ENCODE data around the gene WNT5A. TPM values are rescaled to one million over a fixed set of nuclear protein-coding genes. Genes with fewer than 3 reads are reported as not detected.

Gene WNT5A
- total and polyA plus RNA-seq, 2 experiments from 2014 or later: 76.1 to 298 TPM

DNA sequence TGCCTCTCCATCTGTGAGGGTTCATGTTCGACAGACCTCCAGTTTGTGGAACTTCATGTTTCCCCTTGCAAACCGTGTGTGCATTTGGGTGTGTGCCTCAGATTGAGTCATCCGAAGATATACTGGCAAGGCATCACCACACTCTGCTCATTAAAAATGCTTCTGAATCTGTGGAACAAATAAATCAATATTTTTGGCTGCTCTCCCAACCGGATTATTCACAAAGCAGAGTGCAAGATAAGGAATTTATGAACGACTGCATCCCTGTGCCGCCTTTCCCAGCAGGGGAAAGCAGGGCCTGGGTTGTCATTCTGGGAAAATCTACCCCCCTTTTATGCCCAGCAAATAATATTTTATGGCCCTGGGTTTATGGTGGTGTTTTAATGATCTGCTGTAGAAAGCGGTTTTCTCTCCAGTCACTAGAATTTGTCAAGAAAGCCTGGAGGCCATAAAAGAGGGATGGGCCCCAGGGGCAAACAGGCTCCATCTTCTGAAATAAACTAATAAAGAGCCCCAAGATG is 4.2 kb upstream of the WNT5A start:
- Histone ChIP-seq H3K27me3 (replicated peaks; ENCODE audit: insufficient read depth) (no peaks in the 10 kb centered on the region), H3K27ac (peak overlapping the region; percentile 19; the same call in 1 of the 2 replicates), H2AFZ (0 out of 2 replicates have a peak overlapping the region, but pooled peaks have one; percentile 27), H3K4me1 (ENCODE audit: insufficient read depth) (peaks cover 18% of the 10 kb centered on the region), H3K36me3 (ENCODE audit: low read depth) (no peaks in the 10 kb centered on the region), H3K9me3 (ENCODE audit: low read depth) (no peaks in the 10 kb centered on the region), H3K79me2 (ENCODE audit: insufficient read depth) (peaks cover 16% of the 10 kb centered on the region), H3F3A (ENCODE audit: insufficient read depth) (peaks cover 32% of the 10 kb centered on the region), H3K4me2 (ENCODE audit: unreplicated experiment) (peak overlapping the region; percentile 36), H3K9ac (no peak overlapping the region), H3K9me2 (ENCODE audit: insufficient read depth) (no peaks in the 10 kb centered on the region), H4K20me1 (ENCODE audit: insufficient read depth) (no peaks in the 10 kb centered on the region), H3K4me3 (no peak overlapping the region)
- peak; percentile 81 for DNase-seq
- TF ChIP-seq EZH2phosphoT487 (IDR thresholded peaks at IDR 0.05; ENCODE audit: insufficient read depth, low read depth) (no peak), EZH2 (IDR thresholded peaks at IDR 0.05; ENCODE audit: insufficient read depth, poor library complexity, severe bottlenecking) (no peak)
- in situ Hi-C loops (cut with MboI): loop anchor here (25.0 kb wide), 1 partner anchor 1054 kb away; no protein-coding TSS in a partner anchor
- WGBS, 2 experiments (ENCODE audit: low coverage in 1 of 2, low lambda C conversion rate in 2 of 2, missing lambda C conversion rate in 2 of 2): 5 to 8% methylated on average over 7 of the region's 7 CpGs

DNA sequence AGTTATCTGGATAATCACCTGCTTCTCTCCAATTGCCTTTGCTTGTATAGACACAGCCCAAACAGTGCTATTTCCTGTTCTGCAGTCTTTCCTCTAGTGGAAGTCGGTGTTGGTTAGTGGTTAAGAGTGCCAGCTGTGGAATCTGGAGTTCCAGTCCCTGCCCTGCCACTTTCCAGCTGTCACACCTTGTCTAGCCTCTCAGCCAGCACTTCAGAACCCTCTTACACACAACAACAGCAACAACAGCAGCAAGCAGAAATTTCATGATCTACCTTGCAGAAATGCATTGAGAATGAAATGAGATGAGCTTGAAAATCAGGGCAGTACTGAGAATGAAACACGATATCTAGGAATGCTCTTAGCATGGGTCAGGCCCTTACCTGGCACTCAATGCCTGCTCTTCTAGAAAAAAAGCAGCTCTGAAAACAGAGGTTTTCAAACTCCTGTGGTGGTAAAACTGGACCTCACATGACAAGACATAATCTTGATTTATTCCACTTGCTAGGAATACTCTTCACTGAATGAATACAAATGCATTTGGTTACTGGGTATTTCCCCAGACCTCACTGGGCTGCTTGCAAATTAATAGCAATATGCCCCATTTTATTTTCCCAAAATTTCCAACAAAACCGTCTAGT is 3.3 kb upstream of the WNT5A start:
- Histone ChIP-seq H4K20me1 (ENCODE audit: insufficient read depth) (no peaks in the 10 kb centered on the region), H3K4me3 (no peak overlapping the region), H3K36me3 (ENCODE audit: low read depth) (no peaks in the 10 kb centered on the region; the same call in 1 of the 2 replicates), H3K4me2 (ENCODE audit: unreplicated experiment) (no peak overlapping the region), H3K27me3 (replicated peaks; ENCODE audit: insufficient read depth) (no peaks in the 10 kb centered on the region), H3K9me2 (ENCODE audit: insufficient read depth) (no peaks in the 10 kb centered on the region), H3K4me1 (ENCODE audit: insufficient read depth) (peaks cover 18% of the 10 kb centered on the region), H3K79me2 (ENCODE audit: insufficient read depth) (peaks cover 26% of the 10 kb centered on the region), H3F3A (ENCODE audit: insufficient read depth) (peaks cover 37% of the 10 kb centered on the region), H3K27ac (no peak overlapping the region), H3K9me3 (ENCODE audit: low read depth) (no peaks in the 10 kb centered on the region), H2AFZ (no peak overlapping the region), H3K9ac (no peak overlapping the region)
- 68 to 72% methylated on average over 3 of the region's 3 CpGs for WGBS, 2 experiments (ENCODE audit: low coverage in 1 of 2, low lambda C conversion rate in 2 of 2, missing lambda C conversion rate in 2 of 2)
- TF ChIP-seq EZH2 (IDR thresholded peaks at IDR 0.05; ENCODE audit: insufficient read depth, poor library complexity, severe bottlenecking): no peak
- TF ChIP-seq EZH2phosphoT487 (IDR thresholded peaks at IDR 0.05; ENCODE audit: insufficient read depth, low read depth): no peak
- in situ Hi-C loops (cut with MboI): loop anchor here (25.0 kb wide), 1 partner anchor 1053 kb away; no protein-coding TSS in a partner anchor
- no peak for DNase-seq

DNA sequence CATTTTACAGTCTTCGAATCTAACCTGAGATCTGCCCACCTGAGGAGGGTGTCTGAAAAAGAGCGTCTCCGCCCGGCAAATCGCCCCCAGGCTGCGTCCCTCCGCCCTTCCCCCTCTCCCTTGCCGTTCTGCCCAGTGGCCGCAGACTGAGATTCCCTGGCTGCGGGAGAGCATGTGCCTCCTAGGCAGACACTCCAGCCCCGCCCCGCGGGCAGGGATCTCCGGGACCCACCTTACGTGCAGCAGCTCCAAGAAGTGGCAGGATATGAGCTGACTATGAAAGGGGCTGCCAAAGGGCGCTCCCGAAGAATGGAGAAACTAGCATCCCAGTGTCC is 2.7 kb upstream of the WNT5A start:
- in situ Hi-C loops (cut with MboI): loop anchor here (10.0 to 25.0 kb wide), 3 partner anchors 325 to 1052 kb away; no protein-coding TSS in a partner anchor
- Histone ChIP-seq H3K4me1 (ENCODE audit: insufficient read depth) (peaks cover 18% of the 10 kb centered on the region), H3K9me2 (ENCODE audit: insufficient read depth) (no peaks in the 10 kb centered on the region), H2AFZ (no peak overlapping the region), H3F3A (ENCODE audit: insufficient read depth) (peaks cover 39% of the 10 kb centered on the region), H3K4me2 (ENCODE audit: unreplicated experiment) (no peak overlapping the region), H3K9ac (no peak overlapping the region), H3K9me3 (ENCODE audit: low read depth) (no peaks in the 10 kb centered on the region), H4K20me1 (ENCODE audit: insufficient read depth) (no peaks in the 10 kb centered on the region), H3K27ac (no peak overlapping the region), H3K27me3 (replicated peaks; ENCODE audit: insufficient read depth) (no peaks in the 10 kb centered on the region), H3K36me3 (ENCODE audit: low read depth) (no peaks in the 10 kb centered on the region; the same call in 1 of the 2 replicates), H3K79me2 (ENCODE audit: insufficient read depth) (peaks cover 30% of the 10 kb centered on the region), H3K4me3 (no peak overlapping the region)
- 63 to 67% methylated on average over 17 of the region's 17 CpGs for WGBS, 2 experiments (ENCODE audit: low coverage in 1 of 2, low lambda C conversion rate in 2 of 2, missing lambda C conversion rate in 2 of 2)
- TF ChIP-seq EZH2 (IDR thresholded peaks at IDR 0.05; ENCODE audit: insufficient read depth, poor library complexity, severe bottlenecking) (no peak), EZH2phosphoT487 (IDR thresholded peaks at IDR 0.05; ENCODE audit: insufficient read depth, low read depth) (no peak)
- no peak for DNase-seq

DNA sequence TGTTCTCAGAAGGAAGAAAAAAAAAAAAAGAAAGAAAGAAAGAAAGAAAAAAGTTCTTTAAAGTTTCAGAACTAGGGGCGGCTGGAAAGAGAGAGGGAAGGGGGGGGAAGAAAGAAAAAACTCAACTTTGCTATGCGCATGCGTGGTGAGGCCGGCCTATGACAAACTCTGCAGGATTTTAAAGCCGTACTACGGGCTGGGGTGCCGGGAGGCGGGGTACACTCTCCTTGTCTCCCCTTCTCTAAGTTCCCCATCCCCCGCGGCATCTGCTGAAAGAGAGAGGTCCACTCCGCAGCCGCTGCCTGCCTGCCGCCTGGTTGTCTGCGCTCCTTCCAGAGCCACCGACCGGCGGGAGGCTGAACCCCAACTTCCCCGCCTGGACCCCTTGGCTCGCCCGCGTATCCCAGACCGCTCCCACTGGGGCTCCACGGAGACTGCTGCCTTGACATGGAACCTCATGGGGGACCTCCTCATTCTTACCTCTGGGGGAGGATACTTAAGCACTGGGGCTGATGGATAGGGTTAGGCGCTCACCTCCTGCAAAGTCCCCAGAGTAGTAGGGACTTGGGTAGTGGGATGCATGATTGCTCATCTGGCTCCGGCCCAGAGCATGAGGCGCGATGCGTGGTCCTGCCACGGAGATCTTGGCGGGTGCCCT is 1.4 kb upstream of the WNT5A start:
- Histone ChIP-seq H3F3A (ENCODE audit: insufficient read depth) (peaks cover 47% of the 10 kb centered on the region), H3K4me2 (ENCODE audit: unreplicated experiment) (peak overlapping the region; percentile 100), H3K4me3 (peak overlapping the region; percentile 97), H4K20me1 (ENCODE audit: insufficient read depth) (no peaks in the 10 kb centered on the region), H3K9me2 (ENCODE audit: insufficient read depth) (no peaks in the 10 kb centered on the region), H3K4me1 (ENCODE audit: insufficient read depth) (peaks cover 18% of the 10 kb centered on the region), H3K9ac (peak overlapping the region; percentile 92), H3K79me2 (ENCODE audit: insufficient read depth) (peaks cover 43% of the 10 kb centered on the region), H3K36me3 (ENCODE audit: low read depth) (no peaks in the 10 kb centered on the region; the same call in 1 of the 2 replicates), H3K9me3 (ENCODE audit: low read depth) (no peaks in the 10 kb centered on the region), H3K27ac (peak overlapping the region; percentile 86), H3K27me3 (replicated peaks; ENCODE audit: insufficient read depth) (no peaks in the 10 kb centered on the region), H2AFZ (peak overlapping the region; percentile 84)
- TF ChIP-seq EZH2phosphoT487 (IDR thresholded peaks at IDR 0.05; ENCODE audit: insufficient read depth, low read depth) (no peak), EZH2 (IDR thresholded peaks at IDR 0.05; ENCODE audit: insufficient read depth, poor library complexity, severe bottlenecking) (no peak)
- in situ Hi-C loops (cut with MboI): loop anchor here (10.0 to 25.0 kb wide), 3 partner anchors 324 to 1051 kb away; no protein-coding TSS in a partner anchor
- 1 to 3% methylated on average over 30 of the region's 30 CpGs for WGBS, 2 experiments (ENCODE audit: low coverage in 1 of 2, low lambda C conversion rate in 2 of 2, missing lambda C conversion rate in 2 of 2)
- DNase-seq: peak; percentile 86

Measured in GM23248 (cell line).